K562 (cell line): ENCODE data around the gene ODR4.

Source experiments
- ATF2 ChIP-seq: sonication (generic); formaldehyde crosslinking; IDR thresholded peaks from 2 replicates; pipeline ENCODE4 v1.8.1; 2022; ENCODE audit warnings: missing genetic modification reagents
- MEF2A ChIP-seq: IDR thresholded peaks from 2 replicates; pipeline ENCODE4 v1.6.1; 2011; ENCODE audit warnings: low read depth, mild to moderate bottlenecking, low read length, moderate library complexity; ENCODE audit not compliant: control insufficient read depth
- MTA3 ChIP-seq: fragments of 450-650 bp; formaldehyde crosslinking; IDR thresholded peaks from 2 replicates; pipeline ENCODE4 v1.6.1; 2017; ENCODE audit warnings: mild to moderate bottlenecking, borderline replicate concordance
- TCF3 ChIP-seq: sonication (generic); formaldehyde crosslinking; IDR thresholded peaks from 2 replicates; pipeline ENCODE4 v1.4.0; 2020; ENCODE audit warnings: mild to moderate bottlenecking, missing genetic modification reagents
- WHSC1 ChIP-seq: IDR thresholded peaks from one replicate; pipeline ENCODE4 v1.6.1; 2012; ENCODE audit warnings: low read length, control low read depth, inconsistent platforms
- ZNF274 ChIP-seq: IDR thresholded peaks from 2 replicates; pipeline ENCODE4 v1.6.1; 2011; ENCODE audit warnings: low read depth, mild to moderate bottlenecking, low read length, moderate library complexity, borderline replicate concordance
- ZNF324 ChIP-seq: fragments of 250-450 bp; sonication (Bioruptor Pico); IDR thresholded peaks from 2 replicates; pipeline ENCODE4 v1.4.0; 2020; ENCODE audit warnings: mild to moderate bottlenecking

- no peak for TF ChIP-seq ZNF324
- TF ChIP-seq ATF2 (CRISPR knock-in tag) = no peak
- TF ChIP-seq TCF3 (CRISPR knock-in tag) = no peak
- TF ChIP-seq ZNF274 = no peak
- no peak for TF ChIP-seq WHSC1
- no peak for TF ChIP-seq MTA3
- TF ChIP-seq MEF2A = no peak
Measured at GRCh38 chr1:186463926-186464325, 88.3 kb downstream of the ODR4 start.
